NOMO-1 treated with dmso at 0.1 percent for 144 hours (cell line): ENCODE results near the gene TTLL11.

Source experiments
- DNase-seq: peaks from one replicate; lab custom pipeline; 2025; ENCODE audit not compliant: unreplicated experiment; lab: John Stamatoyannopoulos, UW

Gene TTLL11

DNA sequence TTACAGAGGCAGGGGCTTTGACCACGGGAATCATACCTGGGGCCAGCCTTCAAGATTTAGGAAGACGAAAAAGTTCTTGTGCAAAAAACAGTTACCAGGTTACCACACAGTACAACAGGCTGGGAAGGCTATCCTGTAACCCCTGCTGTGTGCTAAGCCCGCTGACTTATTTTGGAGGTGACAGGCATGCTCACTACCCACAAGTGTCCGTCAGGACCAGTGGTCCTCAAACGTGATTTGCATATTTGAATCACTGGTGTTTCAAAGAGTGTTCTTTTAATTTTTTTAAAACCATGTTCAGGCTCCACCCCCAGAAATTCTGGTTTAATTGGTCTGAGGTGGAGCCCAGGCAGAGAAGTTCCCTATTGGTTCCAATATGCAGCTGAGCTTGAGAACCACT lies 146.6 kb downstream of the TTLL11 start:
- no peak for DNase-seq

GRCh38 chr9:121945849-121946248 lies 147.3 kb downstream of the TTLL11 start:
- no peak for DNase-seq

DNA sequence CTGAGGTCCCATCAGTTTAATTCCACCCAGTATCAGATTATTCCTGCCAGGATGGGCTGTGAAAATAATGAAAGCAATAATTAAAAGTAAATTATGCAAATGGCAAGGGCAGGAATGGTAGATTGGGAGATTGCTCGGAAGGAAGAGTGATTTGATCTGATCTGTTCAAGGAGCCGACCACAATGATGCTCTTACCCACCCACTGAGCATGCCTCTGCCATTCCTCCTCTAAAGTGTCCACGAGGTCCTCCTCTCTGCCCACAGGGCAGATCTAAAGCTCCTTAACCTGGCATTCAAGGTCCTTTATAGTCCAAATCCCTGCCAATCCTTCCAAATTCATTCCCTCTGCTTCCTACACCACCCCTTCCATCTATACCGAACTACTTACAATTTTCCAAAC lies 147.8 kb downstream of the TTLL11 start:
- DNase-seq: no peak

DNA sequence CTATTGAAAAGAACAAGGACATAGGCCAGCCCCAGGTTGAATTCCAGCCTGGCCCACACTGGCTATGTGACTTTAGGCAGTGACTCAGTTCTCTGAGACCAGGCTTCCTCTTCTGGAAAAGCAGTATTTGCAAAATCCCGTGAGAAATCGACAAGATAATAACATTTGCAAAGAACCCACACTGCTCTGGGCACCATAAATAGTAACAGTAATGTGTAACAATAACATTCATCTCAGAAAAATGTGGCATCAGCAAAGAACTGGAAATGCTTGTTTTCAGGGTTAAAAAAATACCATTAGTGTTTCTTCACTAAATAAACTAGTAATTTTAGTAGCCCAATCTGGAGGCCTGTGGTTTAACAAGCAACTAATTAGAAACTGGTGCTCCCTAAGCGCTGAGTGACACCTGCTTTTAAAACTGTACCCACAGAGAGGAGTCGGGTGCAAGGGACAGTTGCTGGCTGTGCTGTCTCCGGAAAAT lies 148.4 kb downstream of the TTLL11 start:
- DNase-seq: no peak

DNA sequence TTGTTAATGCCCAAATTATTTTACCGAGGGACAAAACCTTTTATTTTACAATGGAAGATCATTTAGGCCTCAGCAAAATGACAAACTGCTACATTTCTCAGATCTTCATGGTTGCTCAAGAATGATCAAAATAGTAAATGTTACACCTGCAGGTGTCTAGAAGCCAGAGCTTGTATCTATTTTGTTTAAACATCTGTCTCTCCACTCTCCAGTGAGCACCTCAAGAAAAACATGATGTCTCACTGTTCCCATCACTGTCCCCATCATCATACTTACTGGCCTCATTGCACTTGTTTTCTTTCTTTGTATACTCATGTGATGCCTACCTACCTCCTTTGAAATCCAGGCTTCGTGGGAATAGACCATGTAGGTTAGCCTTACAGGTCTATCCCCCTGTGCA lies 149.6 kb downstream of the TTLL11 start:
- no peak for DNase-seq

DNA sequence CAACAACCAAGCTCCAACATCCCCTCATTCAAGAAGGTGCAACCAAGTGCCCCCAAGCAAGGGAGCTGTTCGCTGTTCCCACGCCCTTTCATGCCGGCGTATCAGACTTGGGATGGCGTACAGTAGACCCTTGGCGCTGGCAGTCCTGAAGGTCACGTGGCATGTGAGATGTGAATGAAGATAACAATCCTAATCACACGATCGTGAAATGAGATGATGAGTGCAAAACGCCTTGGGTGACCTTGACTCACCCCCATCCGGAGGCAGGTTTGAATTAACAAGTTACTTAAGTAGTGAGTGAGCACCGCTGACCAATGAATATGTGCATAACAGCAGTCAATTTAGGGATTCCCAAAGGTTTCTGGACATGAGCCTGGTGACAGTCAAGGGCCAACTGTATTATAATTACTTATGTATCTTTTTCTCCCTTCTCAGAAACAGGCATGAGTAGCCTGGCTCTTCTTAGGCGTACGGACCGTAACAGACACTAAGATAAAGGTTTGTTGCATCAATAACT lies 150.2 kb downstream of the TTLL11 start:
- DNase-seq: no peak

DNA sequence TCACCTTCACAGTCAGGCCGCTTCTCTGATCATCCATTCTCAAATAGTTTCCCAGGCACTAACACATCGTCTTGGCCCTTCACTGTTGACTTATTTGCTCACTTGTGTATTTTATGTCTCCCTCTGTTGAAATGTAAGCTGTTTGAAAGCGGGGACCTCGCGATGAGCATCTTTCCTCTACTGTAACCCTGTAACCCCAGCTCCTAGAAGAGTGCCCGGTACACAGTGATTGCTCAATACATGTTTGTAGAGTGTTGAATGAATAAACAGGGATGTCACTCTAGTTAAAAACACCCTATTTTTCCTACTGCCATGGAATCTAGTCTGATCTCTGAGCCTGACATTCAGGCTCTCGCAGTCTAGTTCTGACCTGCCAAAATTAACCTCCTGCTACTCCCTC lies 150.8 kb downstream of the TTLL11 start:
- no peak for DNase-seq

DNA sequence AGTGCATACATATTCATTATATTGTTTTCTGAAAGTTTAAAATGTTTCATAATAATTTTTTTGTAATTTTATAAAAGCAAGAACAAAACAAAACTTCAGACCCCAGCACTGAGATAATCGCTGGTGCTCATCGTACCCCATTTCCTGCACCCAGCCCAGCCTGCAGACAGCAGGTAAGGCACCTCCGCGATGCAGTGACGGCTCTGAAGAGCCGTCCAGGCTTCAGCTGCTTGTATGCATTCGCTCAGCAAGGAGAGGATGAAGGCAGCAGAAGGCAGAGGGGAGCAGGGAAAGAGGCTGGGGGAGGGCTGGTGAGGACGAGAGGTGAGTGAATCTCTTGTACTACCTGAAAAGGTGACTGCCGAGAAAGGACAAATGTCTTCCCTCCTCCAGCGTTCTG lies 153.5 kb downstream of the TTLL11 start:
- no peak for DNase-seq

DNA sequence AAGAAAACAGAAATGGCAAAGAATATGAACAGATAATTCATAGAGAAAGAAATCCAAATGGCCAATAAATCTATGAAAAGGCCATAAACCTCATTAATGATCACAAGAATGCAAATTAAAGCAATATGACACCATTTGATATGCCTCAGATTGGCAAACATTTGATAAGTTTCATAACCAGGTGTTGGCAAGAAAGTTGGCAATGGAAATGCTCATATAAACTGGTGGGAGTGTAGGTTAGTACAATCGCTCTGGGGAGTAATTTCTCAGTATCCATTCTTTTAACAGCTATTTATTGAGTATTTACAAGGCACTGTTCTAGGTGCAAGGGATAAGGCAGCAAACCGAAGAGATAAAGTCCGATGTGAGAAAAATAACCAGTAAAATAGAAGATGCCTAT lies 154.5 kb downstream of the TTLL11 start:
- DNase-seq: no peak

GRCh38 chr9:121937240-121937639 lies 155.9 kb downstream of the TTLL11 start:
- DNase-seq: no peak

GRCh38 chr9:121935739-121936138 lies 157.4 kb downstream of the TTLL11 start:
- no peak for DNase-seq

DNA sequence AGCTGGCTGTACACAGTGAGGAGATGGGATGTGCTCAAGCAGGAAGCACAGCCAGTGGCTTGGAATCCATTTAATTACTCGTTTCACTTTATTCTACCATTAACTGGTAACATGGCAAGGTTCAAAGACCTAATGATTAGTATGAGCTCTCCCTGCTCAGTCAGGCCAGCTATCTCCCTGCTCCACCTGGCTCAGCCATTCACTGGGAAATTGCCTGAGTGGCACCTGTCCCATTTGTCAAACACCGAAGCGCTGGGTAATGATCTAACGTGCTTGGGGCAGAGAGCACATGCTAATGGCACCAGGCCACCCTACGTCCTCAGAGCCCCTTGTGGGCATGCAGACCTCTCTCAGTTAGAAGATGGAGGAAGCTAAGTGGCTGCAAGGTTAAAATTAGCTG lies 162.2 kb downstream of the TTLL11 start:
- no peak for DNase-seq

GRCh38 chr9:121929893-121930875 lies 162.9 kb downstream of the TTLL11 start:
- DNase-seq: no peak

GRCh38 chr9:121927636-121928035 lies 165.5 kb downstream of the TTLL11 start:
- no peak for DNase-seq

DNA sequence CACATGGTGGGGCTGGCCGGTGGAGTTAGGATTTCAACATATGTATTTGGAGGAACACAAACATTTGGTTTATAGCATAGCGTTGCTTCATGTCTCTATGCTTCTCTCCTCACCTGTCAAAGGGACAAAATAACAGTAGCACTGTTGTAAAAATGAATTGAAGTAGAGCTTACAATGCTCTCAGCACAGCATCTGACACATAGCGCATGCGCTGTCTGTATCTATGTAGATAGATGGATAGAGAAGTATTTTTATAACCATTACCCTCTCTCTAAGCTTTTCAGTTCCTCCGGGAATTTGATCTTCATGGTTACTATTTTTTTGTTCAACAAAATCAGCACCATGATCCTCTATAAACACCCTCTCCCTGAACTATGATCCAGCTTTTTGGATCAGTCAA lies 166.0 kb downstream of the TTLL11 start:
- DNase-seq: no peak

DNA sequence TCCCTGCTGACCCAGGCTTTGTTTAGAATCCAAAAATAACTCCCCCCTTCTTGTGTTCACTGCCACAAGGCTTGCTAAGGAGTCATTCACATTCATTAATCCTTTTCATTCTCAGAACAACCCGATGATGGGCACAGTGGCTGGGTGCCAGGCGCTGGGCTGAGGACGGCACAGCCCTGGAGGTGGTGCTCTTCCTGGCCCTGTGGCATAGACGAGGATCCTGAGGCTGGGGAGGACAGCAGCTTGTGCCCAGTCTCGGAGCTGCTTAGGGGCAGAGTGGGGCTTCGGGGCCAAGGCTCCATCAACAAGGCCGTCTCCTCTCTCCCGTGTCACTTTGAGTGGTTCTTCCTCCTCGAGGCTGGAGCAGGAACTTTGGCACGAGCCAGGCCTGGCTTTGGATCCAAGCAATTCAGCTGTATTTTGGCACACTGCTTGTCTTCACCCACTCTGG lies 166.7 kb downstream of the TTLL11 start:
- no peak for DNase-seq

- no peak for DNase-seq
Measured at GRCh38 chr9:121925935-121926334, 167.2 kb downstream of the TTLL11 start.

DNA sequence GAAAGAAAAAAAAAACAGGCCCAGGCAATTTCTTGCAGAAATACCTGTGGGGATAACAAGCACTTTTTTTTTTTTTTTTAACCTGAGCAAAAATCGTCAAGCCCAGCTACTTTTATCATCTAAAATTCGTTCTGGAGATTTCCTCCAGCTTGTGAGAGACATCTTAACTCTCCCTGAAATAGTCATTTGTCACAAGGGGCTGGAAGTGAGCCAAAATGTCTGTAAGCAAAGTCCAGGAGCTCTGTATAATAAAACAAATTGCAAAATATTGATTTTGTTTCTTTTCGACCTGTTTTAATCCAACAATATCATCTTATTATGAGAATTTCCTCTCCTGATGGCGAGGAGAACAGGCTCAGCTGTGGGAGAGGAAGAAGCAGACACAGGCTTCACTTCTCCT lies 168.4 kb downstream of the TTLL11 start:
- DNase-seq: no peak

DNA sequence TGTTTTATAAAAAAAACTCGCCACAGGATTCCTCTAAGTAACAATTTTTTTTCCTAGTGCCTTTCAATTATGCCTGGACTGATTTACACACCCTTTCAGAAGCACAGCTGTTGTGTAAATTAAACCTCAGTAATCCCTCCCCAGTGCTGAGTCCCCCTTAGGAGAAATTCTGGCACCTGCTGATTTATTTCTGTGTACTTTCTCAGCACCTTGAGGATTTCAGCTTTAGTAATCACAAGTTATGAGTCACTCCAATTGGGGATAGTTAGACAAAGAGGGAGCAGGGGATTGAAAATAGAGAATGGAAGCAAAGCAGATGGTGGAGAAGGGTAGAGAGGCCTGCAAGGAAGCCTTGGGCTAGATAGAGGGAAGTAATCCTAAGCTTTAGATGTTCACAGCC lies 171.7 kb downstream of the TTLL11 start:
- DNase-seq: no peak

DNA sequence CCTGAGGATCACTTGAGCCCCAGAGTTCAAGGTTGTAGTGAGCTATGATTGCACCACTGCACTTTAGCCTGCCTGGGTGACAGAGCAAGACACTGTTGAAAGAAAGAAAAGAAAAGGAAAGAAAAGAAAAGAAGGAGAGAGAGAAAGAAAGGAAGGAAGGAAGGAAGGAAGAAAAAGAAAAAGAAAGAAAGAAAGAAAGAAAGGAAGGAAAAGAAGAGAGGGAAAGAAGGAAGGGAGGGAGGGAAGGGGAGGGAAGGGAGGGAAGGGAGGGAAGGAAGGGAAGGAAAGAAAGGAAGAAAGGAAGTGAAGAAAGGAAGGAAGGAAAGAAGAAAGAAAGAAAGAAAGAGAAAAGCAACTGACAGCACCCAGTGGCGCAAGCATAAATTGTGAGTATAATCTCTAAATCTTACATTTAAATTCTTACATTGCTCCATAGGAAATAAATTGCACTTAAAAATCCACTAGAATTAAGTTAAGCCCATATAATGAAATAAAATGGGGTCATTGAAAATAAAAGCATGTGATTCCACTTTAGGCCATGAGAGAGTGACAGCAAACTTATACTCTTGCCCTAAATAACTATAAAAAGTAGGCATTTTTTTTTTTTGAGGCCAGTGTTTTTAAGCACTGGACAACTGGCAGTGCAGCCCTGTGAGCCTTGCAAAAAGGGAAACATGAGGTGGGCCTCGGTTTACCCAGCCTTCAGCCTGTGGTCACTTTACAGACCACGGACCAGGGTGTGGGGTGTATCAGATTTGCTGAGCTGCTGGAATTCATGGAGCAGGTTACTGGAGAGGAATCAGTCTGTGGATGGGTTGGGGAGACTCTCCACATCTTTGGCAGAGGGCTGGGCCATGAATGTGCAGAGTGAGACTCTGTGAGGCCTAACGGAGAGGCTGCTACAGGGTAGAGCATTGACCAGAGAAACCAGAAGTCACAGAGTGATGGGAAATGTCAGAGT lies 175.5 kb downstream of the TTLL11 start:
- DNase-seq: no peak

- peak; percentile 37 for DNase-seq
Measured at GRCh38 chr9:121915304-121915625, 177.8 kb downstream of the TTLL11 start.
